ENCODE results near the gene FNDC3B.

FNDC3B gene

GRCh38 chr3:172290457-172290856, 251.1 kb downstream of the FNDC3B start:
- no peak for TF ChIP-seq CTCF (IDR thresholded peaks at IDR 0.05)
- Histone ChIP-seq H3K27ac (no peak overlapping the region), H3K4me3 (no peak overlapping the region)
- no peak for DNase-seq (ENCODE audit: low spot score)

GRCh38 chr3:172291650-172292049, 252.3 kb downstream of the FNDC3B start:
- no peak for TF ChIP-seq CTCF (IDR thresholded peaks at IDR 0.05)
- Histone ChIP-seq H3K4me3 (no peak overlapping the region), H3K27ac (peak overlapping the region in 1 of 2 donors; percentile 5)
- DNase-seq (ENCODE audit: low spot score) = no peak

- Histone ChIP-seq H3K27ac (peak overlapping the region in 1 of 2 donors; percentile 1), H3K4me3 (no peak overlapping the region)
- TF ChIP-seq CTCF (IDR thresholded peaks at IDR 0.05) = no peak
- no peak for DNase-seq (ENCODE audit: low spot score)
These were observed 253.0 kb downstream of the FNDC3B start for GRCh38 chr3:172292422-172292821.

GRCh38 chr3:172293093-172293492, 253.7 kb downstream of the FNDC3B start:
- no peak for DNase-seq (ENCODE audit: low spot score)
- TF ChIP-seq CTCF (IDR thresholded peaks at IDR 0.05) = no peak
- no peak overlapping the region for H3K4me3 ChIP-seq
- no peak overlapping the region for H3K27ac ChIP-seq

GRCh38 chr3:172294223-172294806, 254.9 kb downstream of the FNDC3B start:
- H3K27ac ChIP-seq = no peak overlapping the region
- TF ChIP-seq CTCF (IDR thresholded peaks at IDR 0.05) = no peak
- DNase-seq (ENCODE audit: low spot score) = no peak
- no peak overlapping the region for H3K4me3 ChIP-seq

GRCh38 chr3:172296248-172296974, 257.0 kb downstream of the FNDC3B start:
- no peak for TF ChIP-seq CTCF (IDR thresholded peaks at IDR 0.05)
- H3K4me3 ChIP-seq = no peak overlapping the region
- no peak for DNase-seq (ENCODE audit: low spot score)
- H3K27ac ChIP-seq = no peak overlapping the region

- DNase-seq (ENCODE audit: low spot score) = no peak
- no peak overlapping the region for H3K4me3 ChIP-seq
- no peak for TF ChIP-seq CTCF (IDR thresholded peaks at IDR 0.05)
- no peak overlapping the region for H3K27ac ChIP-seq
These were observed 257.6 kb downstream of the FNDC3B start for GRCh38 chr3:172296975-172297332.

All from coronary artery (tissue), 2 donors.